Neural cell (in vitro differentiated cells): Measurements from ENCODE around the gene SLC26A9. TPM values are rescaled to one million over a fixed set of nuclear protein-coding genes. Genes with fewer than 3 reads are reported as not detected.

ENCODE experiments used
- H2AFZ ChIP-seq: fragments of 200-600, 300-800 bp; sonication (generic), shearing (Covaris generic); 2 replicates; pipeline ENCODE4 v1.6.0; 2014; ENCODE audit warnings: low read depth, mild to moderate bottlenecking, antibody characterized with exemption, low read length, moderate library complexity
- H3F3A ChIP-seq: fragments of 200-600 bp; shearing (Covaris generic); 2 replicates; pipeline ENCODE4 v1.6.1; 2016; ENCODE audit warnings: mild to moderate bottlenecking, moderate library complexity, mixed read lengths, antibody characterized with exemption, low read length; ENCODE audit not compliant: insufficient read depth, poor library complexity, severe bottlenecking
- H3K27ac ChIP-seq: fragments of 200-600, 300-800 bp; sonication (generic), shearing (Covaris generic); 2 replicates; pipeline ENCODE4 v1.5.1; 2014; ENCODE audit warnings: mild to moderate bottlenecking, low read length, moderate library complexity
- H3K27me3 ChIP-seq: fragments of 300-800, 200-600 bp; sonication (generic), shearing (Covaris generic); 2 replicates; pipeline ENCODE4 v1.6.0; 2014; ENCODE audit warnings: mild to moderate bottlenecking, low read depth, low read length, moderate library complexity; ENCODE audit not compliant: insufficient read depth
- H3K36me3 ChIP-seq: fragments of 300-800, 200-600 bp; sonication (generic), shearing (Covaris generic); 2 replicates; pipeline ENCODE4 v1.5.1; 2014; ENCODE audit warnings: mild to moderate bottlenecking, antibody characterized with exemption, low read length, moderate library complexity; ENCODE audit not compliant: insufficient read depth
- H3K4me2 ChIP-seq: fragments of 300-800, 200-600 bp; sonication (generic), shearing (Covaris generic); 2 replicates; pipeline ENCODE4 v1.6.0; 2014; ENCODE audit warnings: mild to moderate bottlenecking, low read length
- H3K4me3 ChIP-seq: fragments of 300-800, 200-600 bp; sonication (generic), shearing (Covaris generic); 2 replicates; pipeline ENCODE4 v1.5.1; 2014; ENCODE audit warnings: mild to moderate bottlenecking, low read length, moderate library complexity
- H3K79me2 ChIP-seq: fragments of 200-600 bp; shearing (Covaris generic); replicated peaks from 2 replicates; pipeline ENCODE4 v1.6.0; 2014; ENCODE audit warnings: mild to moderate bottlenecking, low read length, moderate library complexity; ENCODE audit not compliant: insufficient read depth
- H3K9ac ChIP-seq: fragments of 300-800, 200-600 bp; sonication (generic), shearing (Covaris generic); 2 replicates; pipeline ENCODE4 v1.6.1; 2016; ENCODE audit warnings: mild to moderate bottlenecking, low read length, mixed read lengths
- H3K9me2 ChIP-seq: fragments of 200-600 bp; shearing (Covaris generic); 2 replicates; pipeline ENCODE4 v1.6.1; 2016; ENCODE audit warnings: mild to moderate bottlenecking, low read length, mixed read lengths; ENCODE audit not compliant: insufficient read depth
- H3K9me3 ChIP-seq: fragments of 200-600, 300-800 bp; sonication (generic), shearing (Covaris generic); 2 replicates; pipeline ENCODE4 v1.6.1; 2016; ENCODE audit warnings: mild to moderate bottlenecking, mixed run types, low read length, moderate library complexity, mixed read lengths
- H4K20me1 ChIP-seq: fragments of 200-600 bp; shearing (Covaris generic); 2 replicates; pipeline ENCODE4 v1.6.1; 2016; ENCODE audit warnings: mild to moderate bottlenecking, mixed run types; ENCODE audit not compliant: insufficient read depth
- CTCF ChIP-seq: fragments of 450-650 bp; IDR thresholded peaks from 2 replicates; pipeline ENCODE4 v1.5.1; 2014; ENCODE audit warnings: antibody characterized with exemption, mild to moderate bottlenecking, moderate library complexity; ENCODE audit not compliant: poor library complexity, severe bottlenecking
- EP300 ChIP-seq: fragments of 450-650 bp; conservative IDR thresholded peaks from 2 replicates; pipeline ENCODE4 v1.6.1; 2014; ENCODE audit warnings: antibody characterized with exemption, mild to moderate bottlenecking, moderate library complexity; ENCODE audit not compliant: poor library complexity, severe bottlenecking
- EZH2 ChIP-seq: fragments of 200-600, 300-800 bp; shearing (Covaris generic), sonication (generic); IDR thresholded peaks from 2 replicates; pipeline ENCODE4 v1.6.1; 2014; ENCODE audit warnings: antibody characterized with exemption, low read length, borderline replicate concordance, mild to moderate bottlenecking; ENCODE audit not compliant: insufficient read depth, poor library complexity, severe bottlenecking
- MXI1 ChIP-seq: fragments of 450-650 bp; conservative IDR thresholded peaks from 2 replicates; pipeline ENCODE4 v1.6.1; 2014; ENCODE audit warnings: antibody characterized with exemption, mild to moderate bottlenecking; ENCODE audit not compliant: poor library complexity, severe bottlenecking
- POLR2AphosphoS5 ChIP-seq: IDR thresholded peaks from 2 replicates; pipeline ENCODE4 v1.6.1; 2012
- RAD21 ChIP-seq: fragments of 450-650 bp; conservative IDR thresholded peaks from 2 replicates; pipeline ENCODE4 v1.6.1; 2014; ENCODE audit warnings: antibody characterized with exemption, mild to moderate bottlenecking, moderate library complexity
- REST ChIP-seq: IDR thresholded peaks from 2 replicates; pipeline ENCODE4 v1.6.1; 2012; ENCODE audit warnings: borderline replicate concordance
- SMC3 ChIP-seq: fragments of 450-650 bp; conservative IDR thresholded peaks from 2 replicates; pipeline ENCODE4 v1.6.1; 2014; ENCODE audit warnings: antibody characterized with exemption, mild to moderate bottlenecking, moderate library complexity; ENCODE audit not compliant: poor library complexity
- TAF1 ChIP-seq: IDR thresholded peaks from 2 replicates; pipeline ENCODE4 v1.6.1; 2012; ENCODE audit warnings: low read depth
- polyA plus RNA-seq: library from polyadenylated mRNA; depleted of rRNA; stranded (reverse); fragments of >200 nt; gene quantifications from 2 replicates; pipeline ENCODE4 v1.2.3, GENCODE V29; 2014

SLC26A9 gene
- polyA plus RNA-seq, 1 donor from 2014 or later, result not detected

- H3K27me3 ChIP-seq, result no peaks in the 10 kb centered on the region
- H3K4me3 ChIP-seq, result no peak overlapping the region
- H3K9ac ChIP-seq, result no peak overlapping the region
- no peak overlapping the region for H2AFZ ChIP-seq
- H3K79me2 ChIP-seq, result no peaks in the 10 kb centered on the region
- no peaks in the 10 kb centered on the region for H4K20me1 ChIP-seq
- TF ChIP-seq REST, result no peak
- TF ChIP-seq CTCF, result no peak
- no peak for TF ChIP-seq POLR2AphosphoS5
- no peak for TF ChIP-seq EZH2
- TF ChIP-seq EP300, result no peak
- TF ChIP-seq RAD21, result no peak
- TF ChIP-seq TAF1, result no peak
- TF ChIP-seq SMC3, result no peak
- no peak for TF ChIP-seq MXI1
- no peaks in the 10 kb centered on the region for H3K9me3 ChIP-seq
- H3K4me2 ChIP-seq, result no peak overlapping the region
- no peaks in the 10 kb centered on the region for H3K9me2 ChIP-seq
- no peak overlapping the region for H3K27ac ChIP-seq
- no peaks in the 10 kb centered on the region for H3F3A ChIP-seq
- no peaks in the 10 kb centered on the region for H3K36me3 ChIP-seq
Observed at GRCh38 chr1:205951746-205952145, 8.5 kb upstream of the SLC26A9 start.

GRCh38 chr1:205950826-205951549, 7.7 kb upstream of the SLC26A9 start:
- no peaks in the 10 kb centered on the region for H4K20me1 ChIP-seq
- no peak overlapping the region for H3K4me3 ChIP-seq
- H3K27me3 ChIP-seq, result no peaks in the 10 kb centered on the region
- no peak overlapping the region for H3K4me2 ChIP-seq
- H3K9me3 ChIP-seq, result no peaks in the 10 kb centered on the region
- H3K9ac ChIP-seq, result no peak overlapping the region
- no peaks in the 10 kb centered on the region for H3K36me3 ChIP-seq
- no peak overlapping the region for H2AFZ ChIP-seq
- no peaks in the 10 kb centered on the region for H3K79me2 ChIP-seq
- no peak for TF ChIP-seq RAD21
- TF ChIP-seq EZH2, result no peak
- TF ChIP-seq SMC3, result no peak
- no peak for TF ChIP-seq CTCF
- no peak for TF ChIP-seq EP300
- TF ChIP-seq TAF1, result no peak
- TF ChIP-seq POLR2AphosphoS5, result no peak
- no peak for TF ChIP-seq REST
- no peak for TF ChIP-seq MXI1
- H3F3A ChIP-seq, result no peaks in the 10 kb centered on the region
- H3K27ac ChIP-seq, result no peak overlapping the region
- H3K9me2 ChIP-seq, result no peaks in the 10 kb centered on the region
